C4-2B (cell line): Measurements from ENCODE around the gene TRIM60.

ENCODE experiments used
- H3K27ac ChIP-seq: fragments of 450-650 bp; 2 replicates; pipeline ENCODE4 v1.5.1; 2017
- ZFX ChIP-seq: fragments of 450-650 bp; IDR thresholded peaks from 2 replicates; pipeline ENCODE4 v1.6.1; 2017
- TF ChIP-seq, protein P1 (sequence below): fragments of 450-650 bp; conservative IDR thresholded peaks from 2 replicates; pipeline ENCODE4 v1.5.1; 2017; ENCODE audit warnings: mild to moderate bottlenecking

TRIM60 gene

DNA sequence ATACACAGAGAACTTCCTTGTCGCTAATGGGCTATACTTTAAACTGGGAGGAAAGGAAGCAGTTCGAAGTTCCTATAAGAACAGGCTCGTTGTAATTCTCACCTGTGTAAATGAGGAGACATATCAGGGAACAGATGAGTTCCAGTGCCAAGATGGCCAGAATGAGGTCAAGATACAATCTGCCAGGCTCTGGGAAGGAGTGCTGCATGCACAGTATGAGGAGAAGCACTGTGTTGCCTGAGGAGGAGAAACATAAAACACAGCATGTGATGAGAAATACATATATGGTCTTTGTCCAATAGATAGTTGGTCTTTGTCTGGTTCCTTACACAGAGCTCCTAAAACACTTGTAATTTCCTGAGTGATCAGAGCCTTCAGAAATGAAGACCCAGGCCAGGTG lies 56.6 kb downstream of the TRIM60 start:
- TF ChIP-seq, protein P1, sequence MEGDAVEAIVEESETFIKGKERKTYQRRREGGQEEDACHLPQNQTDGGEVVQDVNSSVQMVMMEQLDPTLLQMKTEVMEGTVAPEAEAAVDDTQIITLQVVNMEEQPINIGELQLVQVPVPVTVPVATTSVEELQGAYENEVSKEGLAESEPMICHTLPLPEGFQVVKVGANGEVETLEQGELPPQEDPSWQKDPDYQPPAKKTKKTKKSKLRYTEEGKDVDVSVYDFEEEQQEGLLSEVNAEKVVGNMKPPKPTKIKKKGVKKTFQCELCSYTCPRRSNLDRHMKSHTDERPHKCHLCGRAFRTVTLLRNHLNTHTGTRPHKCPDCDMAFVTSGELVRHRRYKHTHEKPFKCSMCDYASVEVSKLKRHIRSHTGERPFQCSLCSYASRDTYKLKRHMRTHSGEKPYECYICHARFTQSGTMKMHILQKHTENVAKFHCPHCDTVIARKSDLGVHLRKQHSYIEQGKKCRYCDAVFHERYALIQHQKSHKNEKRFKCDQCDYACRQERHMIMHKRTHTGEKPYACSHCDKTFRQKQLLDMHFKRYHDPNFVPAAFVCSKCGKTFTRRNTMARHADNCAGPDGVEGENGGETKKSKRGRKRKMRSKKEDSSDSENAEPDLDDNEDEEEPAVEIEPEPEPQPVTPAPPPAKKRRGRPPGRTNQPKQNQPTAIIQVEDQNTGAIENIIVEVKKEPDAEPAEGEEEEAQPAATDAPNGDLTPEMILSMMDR, result no peak
- no peak for TF ChIP-seq ZFX
- no peak overlapping the region for H3K27ac ChIP-seq
